PFSK-1 (cell line): ENCODE measurements around the gene PTPN5.

Experiments used
- FOXP2 ChIP-seq: optimal IDR thresholded peaks from 2 replicates; pipeline ENCODE3; 2011; ENCODE audit warnings: borderline replicate concordance, control low read depth, inconsistent platforms; ENCODE audit not compliant: insufficient read depth; ENCODE audit errors: extremely low read length, extremely low read depth
- POLR2AphosphoS5 ChIP-seq: IDR thresholded peaks from 2 replicates; pipeline ENCODE4 v1.6.1; 2012; ENCODE audit warnings: low read depth, mild to moderate bottlenecking, control low read depth, low read length, moderate library complexity
- REST ChIP-seq, 2 experiments: IDR thresholded peaks; 2 replicates each; pipeline versions ENCODE4 v1.6.1 to v1.8.0; 2011 to 2012; ENCODE audit warnings: low read depth in 2 of 2, low read length in 2 of 2, control low read depth in 1 of 2, inconsistent platforms in 1 of 2, mild to moderate bottlenecking in 1 of 2, moderate library complexity in 1 of 2; ENCODE audit not compliant: insufficient read depth in 1 of 2
- SIN3A ChIP-seq: IDR thresholded peaks from 2 replicates; pipeline ENCODE4 v1.6.1; 2012; ENCODE audit warnings: mild to moderate bottlenecking, low read length, moderate library complexity, borderline replicate concordance; ENCODE audit not compliant: insufficient read depth
- TAF1 ChIP-seq: IDR thresholded peaks from 2 replicates; pipeline ENCODE4 v1.6.1; 2012; ENCODE audit warnings: low read length, control low read depth, borderline replicate concordance; ENCODE audit not compliant: insufficient read depth

PTPN5 gene

GRCh38 chr11:18771266-18772035 is 20.1 kb downstream of the PTPN5 start:
- TF ChIP-seq POLR2AphosphoS5 (no peak), TAF1 (no peak), SIN3A (no peak), REST (IDR thresholded peaks at IDR 0.05; ENCODE audit: insufficient read depth in 1 of 2, low read depth in 2 of 2, low read length in 2 of 2) (no peak), FOXP2 (no peak)

DNA sequence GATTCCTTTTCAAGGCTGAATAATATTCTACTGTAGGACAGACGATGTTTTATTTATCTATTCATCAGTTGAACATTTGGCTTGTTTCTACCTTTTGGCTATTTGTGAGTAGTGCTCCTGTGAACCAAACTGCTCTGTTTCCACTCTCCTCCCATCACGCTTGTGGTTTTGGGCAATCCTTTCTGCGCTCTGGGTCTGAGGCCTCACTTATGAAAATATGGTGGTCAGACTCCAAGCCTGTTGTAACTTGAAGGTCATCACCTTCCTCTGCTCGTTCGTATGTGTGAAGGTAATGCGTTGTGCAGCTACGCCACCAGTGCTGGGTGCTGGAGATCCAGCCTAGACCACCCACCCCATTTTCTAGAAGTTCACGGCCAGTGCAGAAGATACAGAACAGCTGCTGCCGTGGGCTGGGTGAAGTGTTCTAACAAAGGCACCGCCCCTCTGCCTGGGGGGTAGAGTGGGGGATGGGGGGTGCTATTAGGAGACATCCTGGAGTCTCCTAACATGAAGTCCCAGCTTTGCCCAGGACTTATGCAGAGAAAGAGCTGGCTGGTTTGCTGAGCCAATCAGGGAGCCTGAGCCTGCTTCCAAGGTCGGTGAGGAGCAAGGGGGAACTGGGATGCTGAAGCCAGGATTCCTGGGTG is 21.0 kb downstream of the PTPN5 start:
- no peak for TF ChIP-seq TAF1
- TF ChIP-seq FOXP2, result no peak
- no peak for TF ChIP-seq SIN3A
- no peak for TF ChIP-seq REST (IDR thresholded peaks at IDR 0.05; ENCODE audit: insufficient read depth in 1 of 2, low read depth in 2 of 2, low read length in 2 of 2)
- no peak for TF ChIP-seq POLR2AphosphoS5

DNA sequence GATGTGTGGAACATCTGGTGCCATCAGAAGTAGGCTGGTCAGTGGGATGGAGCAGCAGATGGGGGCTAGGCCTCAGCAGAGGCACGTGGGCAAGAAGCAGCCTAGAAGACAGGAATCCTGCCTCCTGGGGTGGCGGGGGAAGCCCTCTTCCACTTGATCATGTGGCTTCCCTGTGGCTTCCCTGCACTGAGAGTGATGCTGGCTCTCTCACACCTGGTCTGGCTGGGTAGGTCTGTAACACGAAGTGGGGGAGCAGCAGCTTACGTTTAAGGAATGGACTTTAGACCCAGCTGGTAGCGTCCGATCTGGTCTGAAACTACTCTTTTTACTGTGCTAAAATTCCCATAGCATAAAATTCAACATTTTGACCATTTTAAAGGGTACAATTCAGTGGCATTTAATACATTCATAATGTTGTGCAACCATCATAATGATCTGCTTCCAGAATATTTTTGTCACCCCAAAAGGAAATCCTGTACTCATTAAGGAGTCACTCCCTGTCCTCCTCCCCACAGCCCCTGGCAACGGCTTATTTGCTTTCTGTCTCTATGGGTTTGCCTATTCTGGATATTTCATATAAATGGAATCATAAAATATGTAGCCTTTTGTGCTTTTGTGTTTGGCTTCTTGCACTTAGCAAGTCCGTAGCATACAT is 21.7 kb downstream of the PTPN5 start:
- TF ChIP-seq POLR2AphosphoS5 (no peak), REST (IDR thresholded peaks at IDR 0.05; ENCODE audit: insufficient read depth in 1 of 2, low read depth in 2 of 2, low read length in 2 of 2) (no peak), SIN3A (no peak), FOXP2 (no peak), TAF1 (no peak)

DNA sequence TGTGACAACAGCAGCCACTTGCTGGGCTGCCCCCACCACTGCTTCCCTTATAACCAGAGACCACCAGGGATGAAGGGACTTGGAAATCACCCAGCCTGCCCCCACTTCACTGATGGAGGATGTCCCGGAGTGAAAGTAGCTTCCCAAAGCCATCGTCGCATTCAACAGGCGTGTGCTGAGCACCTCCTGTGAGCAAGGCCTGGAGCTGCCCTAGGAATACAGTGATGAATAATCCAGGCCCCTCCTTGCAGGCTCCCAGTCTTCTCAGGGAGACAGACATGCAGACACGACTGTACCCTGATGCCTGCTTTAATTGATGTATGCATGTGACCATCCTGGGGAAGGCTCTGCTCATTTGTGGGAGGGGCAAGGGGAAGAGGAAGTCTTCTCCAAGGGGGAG is 22.6 kb downstream of the PTPN5 start:
- no peak for TF ChIP-seq TAF1
- TF ChIP-seq POLR2AphosphoS5, result no peak
- TF ChIP-seq FOXP2, result no peak
- no peak for TF ChIP-seq REST (IDR thresholded peaks at IDR 0.05; ENCODE audit: insufficient read depth in 1 of 2, low read depth in 2 of 2, low read length in 2 of 2)
- no peak for TF ChIP-seq SIN3A
